ENCODE data around the gene LRWD1.
"Not testable (repeated sequence)": the region's sequence is repeated elsewhere in the genome, so short reads cannot be mapped to it uniquely, and the experiment has no call there.

Gene LRWD1

GRCh38 chr7:102494473-102495149 is 29.8 kb downstream of the LRWD1 start:
- DNase-seq (ENCODE audit: low read depth in 2 of 2): not testable (repeated sequence)

GRCh38 chr7:102496861-102497260 is 32.1 kb downstream of the LRWD1 start:
- not testable (repeated sequence) for DNase-seq (ENCODE audit: low read depth in 2 of 2)

DNA sequence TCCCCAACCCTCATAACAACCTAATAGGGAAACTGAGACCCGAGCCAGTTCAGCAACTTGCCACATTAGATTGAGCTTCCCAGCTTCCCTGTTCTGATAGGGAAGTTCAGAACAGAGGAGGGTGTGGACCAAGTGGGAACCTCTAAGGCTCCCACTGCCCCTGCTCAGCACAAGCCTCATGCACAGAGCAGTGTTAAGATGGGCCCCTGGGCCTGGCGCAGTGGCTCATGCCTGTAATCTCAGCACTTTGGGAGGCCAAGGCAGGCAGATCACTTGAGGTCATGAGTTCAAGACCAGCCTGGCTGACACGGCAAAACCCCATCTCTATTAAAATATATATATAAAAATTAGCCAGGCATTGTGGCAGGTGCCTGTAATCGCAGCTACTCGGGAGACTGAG is 32.5 kb downstream of the LRWD1 start:
- DNase-seq (ENCODE audit: low read depth in 2 of 2): not testable (repeated sequence)

- DNase-seq (ENCODE audit: low read depth in 2 of 2): not testable (repeated sequence)
Measured at GRCh38 chr7:102498321-102498720, 33.5 kb downstream of the LRWD1 start.

DNA sequence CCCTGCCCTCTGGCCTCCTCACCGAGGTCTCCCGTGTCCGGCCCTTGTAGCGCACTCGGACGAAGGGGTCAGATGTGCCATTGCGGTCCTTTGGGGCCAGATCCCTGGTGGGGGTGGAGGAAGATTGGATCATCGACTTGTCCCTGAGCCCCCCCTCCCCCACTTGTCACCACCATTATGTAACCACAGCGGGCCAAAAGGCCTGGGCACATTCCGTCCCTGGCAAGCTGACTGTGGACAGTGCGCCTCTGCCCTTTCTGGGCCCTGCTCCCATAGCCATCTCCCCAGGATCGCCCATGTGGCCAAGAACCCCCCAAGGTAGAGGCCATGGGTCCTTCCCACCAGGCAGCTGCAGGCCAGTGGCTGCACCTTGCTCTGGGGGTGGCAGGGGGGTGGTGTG is 38.4 kb downstream of the LRWD1 start:
- DNase-seq (ENCODE audit: low read depth in 2 of 2): not testable (repeated sequence)

GRCh38 chr7:102505298-102506185 is 40.8 kb downstream of the LRWD1 start:
- not testable (repeated sequence) for DNase-seq (ENCODE audit: low read depth in 2 of 2)

GRCh38 chr7:102507410-102508088 is 42.8 kb downstream of the LRWD1 start:
- DNase-seq (ENCODE audit: low read depth in 2 of 2): not testable (repeated sequence)

- DNase-seq (ENCODE audit: low read depth in 2 of 2): not testable (repeated sequence)
Measured at GRCh38 chr7:102510575-102510974, 45.8 kb downstream of the LRWD1 start.

DNA sequence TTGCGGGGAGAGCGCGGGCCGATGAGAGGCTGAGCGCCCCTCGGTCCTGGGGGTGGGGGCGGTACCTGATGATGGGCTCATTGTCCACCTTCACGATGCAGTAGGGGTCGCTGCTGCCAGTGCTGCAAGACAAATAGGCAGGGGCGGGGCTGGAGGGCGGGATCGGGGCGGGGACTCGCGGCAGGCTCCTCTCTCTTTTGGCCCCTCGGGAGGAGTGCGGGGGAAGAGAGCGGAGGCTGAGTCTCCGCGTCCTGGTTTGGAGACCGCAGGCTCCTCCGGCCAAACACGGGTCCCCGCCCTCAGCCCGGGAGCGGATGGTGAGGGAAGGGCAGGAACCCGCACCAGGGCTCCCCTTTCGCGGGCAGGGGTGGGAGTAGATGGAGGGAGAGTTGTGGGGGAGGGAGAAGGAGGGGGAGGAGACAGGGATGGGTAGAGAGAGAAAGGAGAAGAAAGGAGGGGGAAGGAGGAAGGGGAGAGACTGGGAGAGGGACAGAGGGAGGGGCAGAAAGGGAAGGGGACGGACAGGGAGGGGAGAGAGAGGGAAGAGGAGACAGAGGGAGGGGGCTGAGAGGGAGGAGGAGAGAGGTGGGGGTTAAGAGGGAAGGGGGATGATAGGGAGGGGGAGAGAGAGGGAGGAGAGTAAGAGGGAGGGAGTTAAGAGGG is 47.2 kb downstream of the LRWD1 start:
- not testable (repeated sequence) for DNase-seq (ENCODE audit: low read depth in 2 of 2)

- DNase-seq (ENCODE audit: low read depth in 2 of 2): not testable (repeated sequence)
Measured at GRCh38 chr7:102512642-102513221, 47.9 kb downstream of the LRWD1 start.

DNA sequence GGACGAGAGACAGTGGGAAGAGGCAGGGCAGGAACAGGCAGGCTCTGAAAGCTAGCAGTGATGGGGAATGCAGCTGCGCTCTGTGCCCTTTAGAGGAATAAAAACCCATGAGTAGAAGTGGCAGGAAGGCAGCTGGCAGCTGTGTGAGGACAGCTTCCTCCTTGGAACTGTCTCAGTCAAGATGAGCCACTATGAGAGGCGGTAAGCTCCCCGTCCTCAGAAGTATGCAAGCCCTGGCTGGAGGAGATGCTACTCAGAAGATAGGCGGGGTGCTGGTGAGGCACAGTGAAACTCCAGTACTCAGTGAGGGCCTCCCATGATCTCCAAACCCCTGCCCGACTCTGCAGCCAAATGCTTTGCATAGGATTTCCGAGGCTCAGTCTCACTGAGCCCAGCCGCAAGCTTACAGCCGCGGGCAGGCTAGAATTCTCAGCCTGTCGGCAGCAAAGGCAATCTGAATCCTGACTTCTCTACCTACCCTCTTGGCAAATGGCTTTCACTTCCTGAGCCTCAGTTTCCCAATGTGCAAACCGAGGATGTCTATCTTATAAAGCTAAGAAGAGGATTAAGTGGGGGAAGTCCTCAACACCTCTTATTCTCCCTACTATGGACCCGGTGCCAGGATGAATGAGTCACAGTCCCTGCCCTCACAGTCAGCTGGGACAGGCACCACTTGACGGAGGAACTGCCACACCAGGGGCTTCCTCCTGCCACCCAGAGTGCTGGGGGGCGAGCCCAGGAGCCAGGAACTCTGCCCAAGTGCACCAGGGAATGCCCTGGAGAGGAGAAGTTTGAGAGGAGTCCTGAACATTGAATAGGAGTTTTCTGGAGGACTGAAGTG is 50.3 kb downstream of the LRWD1 start:
- DNase-seq (ENCODE audit: low read depth in 2 of 2): not testable (repeated sequence)

DNA sequence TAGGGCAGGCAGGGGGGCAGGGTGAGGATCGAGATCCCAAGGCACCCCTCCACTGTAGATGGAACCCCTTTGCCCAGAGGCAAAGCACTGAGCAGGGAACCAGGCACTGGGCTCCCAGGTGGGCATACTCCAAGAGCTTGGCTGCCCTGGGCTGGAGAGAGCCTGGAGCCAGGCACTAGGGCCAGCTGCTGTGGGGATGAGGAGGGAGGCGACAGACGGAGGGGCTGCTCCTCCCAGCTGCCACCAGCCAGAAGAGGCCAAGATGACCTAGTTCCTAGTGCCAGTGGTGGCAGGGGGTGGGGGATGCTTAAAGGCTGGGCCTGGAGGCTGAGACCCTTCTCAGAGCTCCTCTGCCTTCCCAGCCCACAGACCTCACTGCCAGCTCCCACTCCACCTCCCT is 51.1 kb downstream of the LRWD1 start:
- DNase-seq (ENCODE audit: low read depth in 2 of 2): not testable (repeated sequence)

DNA sequence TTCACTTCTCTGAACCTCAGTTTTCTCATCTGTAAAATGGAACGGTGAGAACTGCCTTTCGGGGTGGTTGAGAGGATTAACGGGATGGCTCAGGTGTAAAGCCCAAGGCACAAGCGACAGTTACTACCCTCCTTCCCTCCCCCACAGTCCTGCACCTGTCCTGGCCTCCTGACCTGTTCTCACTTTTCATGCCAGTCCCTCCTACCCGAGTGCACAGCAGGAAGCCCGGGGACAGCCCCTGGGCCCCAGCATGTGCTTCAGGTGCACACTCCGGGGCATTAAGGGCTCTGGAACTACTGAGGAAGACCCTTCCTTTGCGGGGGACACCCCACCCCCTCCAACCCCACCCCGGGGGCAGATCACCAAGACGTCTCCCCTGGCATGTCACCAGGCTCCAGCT is 52.2 kb downstream of the LRWD1 start:
- not testable (repeated sequence) for DNase-seq (ENCODE audit: low read depth in 2 of 2)

- not testable (repeated sequence) for DNase-seq (ENCODE audit: low read depth in 2 of 2)
Measured at GRCh38 chr7:102517550-102518147, 52.9 kb downstream of the LRWD1 start, which contains the start of gene RASA4B. TSS of gene RASA4B (minus strand) at chr7:102517777. CDS start at chr7:102517710, 67 bp downstream.

DNA sequence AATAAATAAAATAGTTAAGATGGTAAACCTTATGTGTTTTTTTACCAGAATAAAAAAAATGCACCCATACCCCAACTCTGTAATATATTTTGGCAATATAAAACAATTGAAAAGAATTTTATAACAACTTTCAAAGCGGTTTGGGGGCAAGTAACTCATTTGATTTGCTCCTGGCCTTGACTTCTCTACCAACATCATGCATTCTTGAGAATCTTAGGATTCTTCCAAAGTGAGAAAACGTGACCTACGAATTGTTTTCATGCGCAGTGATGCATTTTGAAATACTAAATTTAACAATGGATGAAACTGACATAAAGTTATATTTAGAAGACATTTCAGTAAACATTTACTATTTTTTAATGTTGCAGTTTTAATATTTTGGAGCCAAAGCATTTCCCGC is 56.0 kb downstream of the LRWD1 start:
- DNase-seq (ENCODE audit: low read depth in 2 of 2): not testable (repeated sequence)

Measured in stimulated activated CD4-positive, alpha-beta T cell treated with anti-CD3 and anti-CD28 coated beads, Interleukin-15, amount 100 ng/mL, for 48 hours (primary cell).